ENCODE data around the gene SLAMF9. TPM values are rescaled to one million over a fixed set of nuclear protein-coding genes. Genes with fewer than 3 reads are reported as not detected.
A peak's percentile ranks its signal among the peaks of the same experiment; 100 is the strongest.

Gene SLAMF9
- total and polyA plus RNA-seq, 2 of the 8 experiments (the other 6 are each of a cell fraction or from before 2014, with no cell fraction given) = not detected

DNA sequence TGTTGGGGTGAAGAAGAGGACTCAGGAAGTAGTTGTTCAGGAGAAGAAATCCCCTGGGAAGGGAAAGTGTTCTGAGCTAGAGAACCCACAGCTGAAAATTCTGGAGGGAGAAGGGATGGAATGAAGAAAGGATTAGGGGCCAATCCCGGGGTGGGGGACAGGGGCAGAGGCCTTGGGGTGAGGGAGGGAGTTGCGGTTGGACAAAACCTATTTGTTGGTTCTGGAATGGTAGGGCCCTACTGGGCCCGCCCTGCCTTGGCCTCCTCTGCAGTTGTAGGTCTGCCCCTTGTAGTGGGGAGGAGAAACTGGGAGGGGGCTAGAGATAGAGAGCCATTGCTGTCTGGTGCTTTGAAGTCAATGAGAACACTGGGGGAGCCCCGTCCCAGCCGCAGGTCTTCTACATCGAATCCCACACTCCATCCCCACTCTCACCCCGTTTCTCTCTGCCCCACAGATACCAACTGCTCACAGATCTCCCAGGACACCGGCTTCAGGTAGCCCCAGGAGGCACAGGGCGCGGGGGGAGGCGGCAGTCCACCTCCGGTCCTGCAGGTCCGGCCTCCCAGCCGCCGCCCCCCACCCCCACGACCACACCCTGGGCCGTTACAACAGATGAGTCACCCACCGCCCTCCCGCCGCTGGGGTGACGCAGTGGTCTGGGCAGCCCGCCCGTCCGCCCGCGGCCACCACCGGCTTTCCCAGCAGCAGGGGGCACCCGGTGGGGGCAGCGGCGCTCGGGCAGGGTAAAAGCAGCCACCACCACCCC lies 29.8 kb downstream of the SLAMF9 start:
- peaks cover 0 to 17% (median 8%) of the 10 kb centered on the region in 4 experiments; a peak in 5 of 7 replicates for H3K27me3 ChIP-seq (replicated peaks in 1 of 4; ENCODE audit: control insufficient read depth in 3 of 4, extremely low read depth in 1 of 4, insufficient read depth in 3 of 4, low read length in 3 of 4)
- TF ChIP-seq RFX5 (IDR thresholded peaks at IDR 0.05; ENCODE audit: borderline replicate concordance, low read depth, low read length) = no peak
- TF ChIP-seq CTBP2 (IDR thresholded peaks at IDR 0.05; ENCODE audit: borderline replicate concordance, insufficient read depth, insufficient read length, low read length) = no peak
- no peak for TF ChIP-seq EZH2 (IDR thresholded peaks at IDR 0.05; ENCODE audit: low read depth, low read length, severe bottlenecking)
- TF ChIP-seq SIX5 (IDR thresholded peaks at IDR 0.05; ENCODE audit: low read depth, low read length) = no peak
- no peak for TF ChIP-seq CBX5 (IDR thresholded peaks at IDR 0.05; ENCODE audit: low read depth, low read length)
- no peak for TF ChIP-seq RBBP5 (IDR thresholded peaks at IDR 0.05; ENCODE audit: borderline replicate concordance, low read depth, low read length)
- no peak for TF ChIP-seq BRCA1 (IDR thresholded peaks at IDR 0.05; ENCODE audit: low read depth, low read length)
- H3K4me2 ChIP-seq (ENCODE audit: insufficient read depth in 1 of 2, low read depth in 2 of 2, low read length in 2 of 2) = peak overlapping the region; percentile 79 to 92
- ChIA-PET CTCF (ENCODE audit: partially characterized antibody) (interaction anchor here (0.9 to 7.3 kb wide), 13 partner anchors 9 to 719 kb away, joined by 3 to 53 read pairs (median 5); partner anchors contain the start of genes CFAP45 and IGSF9), POLR2A (ENCODE audit: partially characterized antibody) (interaction anchor here (0.8 to 3.7 kb wide), 10 partner anchors 9 to 28 kb away, joined by 3 to 14 read pairs (median 4); partner anchors contain the start of genes CFAP45 and IGSF9)
- no peaks in the 10 kb centered on the region for H3K9me3 ChIP-seq (ENCODE audit: insufficient read depth in 2 of 2, low read depth in 1 of 2, low read length in 1 of 2)
- peak overlapping the region in 1 of 4 experiments; percentile 5; a peak in 3 of 7 replicates for H3K9ac ChIP-seq (replicated peaks in 1 of 4; ENCODE audit: extremely low read depth in 1 of 4, low read depth in 3 of 4, low read length in 3 of 4)
- H3K14ac ChIP-seq (ENCODE audit: insufficient read length) = no peak overlapping the region
- H2BK15ac ChIP-seq (ENCODE audit: low read length) = peak overlapping the region; percentile 72; the same call in 1 of the 2 replicates
- H3K4me1 ChIP-seq (replicated peaks in 1 of 4; ENCODE audit: control insufficient read depth in 3 of 4, insufficient read depth in 4 of 4, low read length in 3 of 4) = peaks cover 5 to 21% (median 16%) of the 10 kb centered on the region in 4 experiments
- DNase-seq (ENCODE audit: low read depth in 1 of 2, low spot score in 2 of 2) (peak in 1 of 2 experiments; percentile 58), FAIRE-seq (no peak)
- H2AFZ ChIP-seq (ENCODE audit: low read length) = no peak overlapping the region
- 0 out of 2 replicates have a peak overlapping the region, but pooled peaks have one; percentile 6 for H2BK20ac ChIP-seq (ENCODE audit: low read length)
- H3K23me2 ChIP-seq (ENCODE audit: low read depth, low read length) = peaks cover 17% of the 10 kb centered on the region; the same call in 1 of the 2 replicates
- peak overlapping the region; percentile 70 for H3K4ac ChIP-seq (replicated peaks; ENCODE audit: insufficient read length, low read depth, low read length)
- peak overlapping the region; percentile 55 to 63 (median 59) for H3K4me3 ChIP-seq (ENCODE audit: extremely low read depth in 1 of 4, insufficient read depth in 2 of 4, low read depth in 3 of 4, low read length in 4 of 4)
- H2BK12ac ChIP-seq (ENCODE audit: low read depth, low read length) = 0 out of 2 replicates have a peak overlapping the region, but pooled peaks have one; percentile 72
- no peak overlapping the region for H2AK5ac ChIP-seq (ENCODE audit: low read depth, low read length)
- no peak overlapping the region for H4K5ac ChIP-seq (ENCODE audit: insufficient read length, low read depth, low read length)
- 0 out of 2 replicates have a peak overlapping the region, but pooled peaks have one; percentile 41 for H2BK5ac ChIP-seq (ENCODE audit: low read depth, low read length)
- no peak overlapping the region for H3K23ac ChIP-seq (ENCODE audit: insufficient read length)
- peaks cover 3% of the 10 kb centered on the region for H3K79me1 ChIP-seq (ENCODE audit: low read depth, low read length)
- peaks cover 0 to 3% of the 10 kb centered on the region in 2 experiments for H4K20me1 ChIP-seq (replicated peaks in 1 of 2; ENCODE audit: control insufficient read depth in 1 of 2, insufficient read depth in 2 of 2, low read length in 2 of 2)
- H3K36me3 ChIP-seq (ENCODE audit: control insufficient read depth in 2 of 4, insufficient read depth in 4 of 4, low read length in 3 of 4) = peaks cover 0 to 16% (median 8%) of the 10 kb centered on the region in 4 experiments; a peak in 4 of 8 replicates
- peak overlapping the region; percentile 38 for H4K91ac ChIP-seq (replicated peaks; ENCODE audit: insufficient read length, low read length)
- H2BK120ac ChIP-seq (replicated peaks; ENCODE audit: low read depth, low read length) = no peak overlapping the region
- H3K18ac ChIP-seq (ENCODE audit: extremely low read depth, low read length) = peak overlapping the region; percentile 71; the same call in 1 of the 2 replicates
- H3K79me2 ChIP-seq (ENCODE audit: control insufficient read depth in 1 of 2, insufficient read depth in 2 of 2, low read length in 2 of 2) = peaks cover 0 to 12% of the 10 kb centered on the region in 2 experiments; a peak in 2 of 4 replicates
- H4K8ac ChIP-seq (ENCODE audit: extremely low read depth, insufficient read depth, low read length) = peak overlapping the region; percentile 73
- no peak overlapping the region for H3K56ac ChIP-seq (replicated peaks; ENCODE audit: insufficient read length, low read depth, low read length)
- 14% methylated on average over 22 of the region's 31 CpGs; no CpG with 5 or more reads in 1 of the 2 experiments for WGBS, 2 experiments (ENCODE audit: extremely low coverage in 1 of 2, insufficient coverage in 1 of 2, insufficient read length in 1 of 2, insufficient replicate concordance in 2 of 2, low coverage in 1 of 2, low lambda C conversion rate in 2 of 2, missing lambda C conversion rate in 1 of 2)
- H3K27ac ChIP-seq (ENCODE audit: low read depth, low read length) = no peak overlapping the region

Data from H1 (cell line).